HG03066 (cell line): ENCODE measurements around the gene PDE6A.

Experiments
- ATAC-seq: cut with Tn5 transposase; IDR thresholded peaks from one replicate; pipeline ENCODE4 v1.9.1; 2021; ENCODE audit warnings: low read depth; ENCODE audit not compliant: unreplicated experiment

Gene PDE6A

GRCh38 chr5:149841851-149842793 lies 102.5 kb downstream of the PDE6A start:
- ATAC-seq = no peak

DNA sequence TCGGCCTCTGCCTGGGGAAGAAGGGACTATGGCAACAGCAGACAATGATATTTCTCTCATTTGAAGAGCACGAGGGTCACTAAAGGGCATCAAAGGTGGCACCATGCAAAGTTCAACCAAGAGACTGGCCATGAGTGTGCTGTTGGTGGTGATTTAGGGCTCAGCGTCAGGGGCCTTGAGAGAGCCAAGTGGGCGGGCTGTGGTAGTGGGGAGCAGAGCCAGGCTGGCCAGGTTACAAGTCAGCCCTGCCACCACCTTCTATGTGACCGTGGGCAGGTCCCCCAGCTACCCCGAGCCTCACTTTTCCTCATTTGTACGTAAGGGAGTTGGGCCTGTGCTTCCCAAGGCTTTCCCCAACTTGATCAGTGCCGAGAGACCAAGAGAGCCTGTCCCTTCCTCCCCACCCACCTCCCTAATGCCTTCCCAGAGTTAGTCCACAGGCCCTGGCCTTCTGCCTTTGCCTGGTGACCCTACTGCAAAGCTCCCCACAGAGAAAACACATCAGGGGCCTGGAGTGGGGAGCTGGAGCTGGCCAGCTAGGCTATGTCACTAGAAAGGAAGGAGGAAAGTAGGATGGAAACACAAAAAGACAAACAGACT lies 104.3 kb downstream of the PDE6A start:
- no peak for ATAC-seq

DNA sequence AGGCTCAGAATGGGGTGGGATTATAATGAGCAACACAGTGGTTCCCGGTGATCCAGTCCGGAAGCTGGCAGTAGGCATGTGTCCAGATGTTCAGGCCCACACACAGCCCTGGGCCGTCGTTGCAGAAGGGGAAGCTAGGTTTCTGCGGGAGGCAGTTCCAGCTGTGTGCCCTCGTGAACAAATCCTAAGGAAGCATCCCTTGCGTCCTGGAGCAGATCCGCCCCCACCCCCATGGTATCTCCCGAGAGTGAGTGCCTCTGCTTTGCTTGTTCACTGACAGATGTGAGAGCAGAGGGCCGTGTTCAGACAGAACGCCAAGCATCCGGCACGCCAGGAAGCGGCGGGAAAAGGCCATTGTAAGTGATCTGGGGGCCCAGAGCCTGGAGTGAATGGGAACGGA lies 104.8 kb downstream of the PDE6A start:
- no peak for ATAC-seq

DNA sequence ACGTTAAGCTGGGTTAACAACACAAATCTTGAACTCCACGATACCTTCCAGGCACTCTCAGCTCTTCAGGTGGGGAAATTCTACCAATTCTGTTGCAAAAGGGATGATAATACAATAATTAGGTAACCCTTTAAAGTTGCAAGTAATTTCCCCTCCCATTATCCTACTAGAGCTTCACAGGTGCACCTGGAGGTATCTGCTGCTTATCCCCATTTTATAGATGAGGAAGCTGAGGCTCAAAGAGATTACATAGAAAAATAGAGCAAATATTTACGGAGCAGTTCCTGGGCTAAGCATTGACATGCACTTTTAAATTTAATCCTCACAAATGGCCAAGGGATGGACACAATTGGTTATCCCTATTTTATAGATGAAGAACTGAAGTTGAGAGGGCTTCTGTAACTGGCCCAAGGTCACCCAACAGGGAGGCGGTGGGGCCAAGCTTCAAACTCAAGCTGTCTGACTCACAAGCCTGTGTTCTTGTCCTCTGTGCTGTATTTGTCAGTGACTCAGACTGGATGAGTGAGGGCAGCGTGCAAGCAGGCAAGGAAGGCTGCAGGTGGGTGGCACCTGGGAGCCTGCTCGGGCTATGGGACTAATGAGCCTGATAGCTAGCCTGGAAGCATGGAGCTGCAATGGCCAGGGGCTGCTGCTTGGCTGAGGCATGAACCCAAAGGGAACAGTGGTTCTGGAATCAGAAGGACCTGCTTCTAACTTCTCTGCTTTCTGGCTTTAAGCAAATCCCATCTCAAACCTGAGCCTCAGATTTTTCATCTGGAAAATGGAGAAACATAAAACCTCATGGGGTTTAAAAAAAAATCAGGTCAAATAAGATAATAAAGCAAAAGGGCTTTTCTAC lies 105.5 kb downstream of the PDE6A start:
- ATAC-seq = no peak

DNA sequence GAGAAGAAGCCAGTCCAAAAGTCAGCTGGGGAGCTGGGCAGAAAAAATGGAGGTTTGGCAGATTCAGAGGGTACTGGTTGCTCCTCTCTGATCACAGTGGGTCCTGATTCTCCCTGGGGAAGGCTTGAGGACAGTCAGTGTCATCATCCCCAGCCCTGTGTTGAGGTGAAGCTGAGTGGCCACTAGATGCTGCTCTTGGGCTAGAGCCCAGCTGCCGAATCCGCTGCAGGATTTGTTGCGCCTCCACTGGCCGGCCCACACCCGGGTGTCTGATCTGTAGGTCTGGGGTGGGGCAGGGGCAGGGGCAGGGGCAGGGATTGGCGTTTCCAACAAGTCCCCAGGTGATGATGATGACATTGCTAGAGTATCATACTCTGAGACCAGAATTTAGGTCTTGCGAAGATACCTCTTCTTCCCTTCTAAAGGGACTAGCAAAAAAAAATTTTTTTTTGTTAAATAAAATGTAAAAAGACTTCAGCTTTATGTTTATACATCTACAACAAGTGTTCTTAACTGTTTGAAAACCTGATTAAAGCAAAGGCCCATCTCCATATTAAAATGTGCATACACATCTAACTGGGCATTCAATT lies 106.8 kb downstream of the PDE6A start:
- no peak for ATAC-seq

DNA sequence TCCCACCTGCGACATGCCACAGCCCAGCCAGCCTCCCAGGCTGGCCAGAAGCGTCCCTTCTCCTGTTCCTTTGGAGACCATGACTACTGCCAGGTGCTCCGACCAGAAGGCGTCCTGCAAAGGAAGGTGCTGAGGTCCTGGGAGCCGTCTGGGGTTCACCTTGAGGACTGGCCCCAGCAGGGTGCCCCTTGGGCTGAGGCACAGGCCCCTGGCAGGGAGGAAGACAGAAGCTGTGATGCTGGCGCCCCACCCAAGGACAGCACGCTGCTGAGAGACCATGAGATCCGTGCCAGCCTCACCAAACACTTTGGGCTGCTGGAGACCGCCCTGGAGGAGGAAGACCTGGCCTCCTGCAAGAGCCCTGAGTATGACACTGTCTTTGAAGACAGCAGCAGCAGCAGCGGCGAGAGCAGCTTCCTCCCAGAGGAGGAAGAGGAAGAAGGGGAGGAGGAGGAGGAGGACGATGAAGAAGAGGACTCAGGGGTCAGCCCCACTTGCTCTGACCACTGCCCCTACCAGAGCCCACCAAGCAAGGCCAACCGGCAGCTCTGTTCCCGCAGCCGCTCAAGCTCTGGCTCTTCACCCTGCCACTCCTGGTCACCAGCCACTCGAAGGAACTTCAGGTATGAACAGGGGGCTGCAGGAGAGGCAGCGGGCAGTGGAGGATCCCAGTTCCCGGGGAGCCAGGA lies 108.0 kb downstream of the PDE6A start:
- ATAC-seq = no peak

DNA sequence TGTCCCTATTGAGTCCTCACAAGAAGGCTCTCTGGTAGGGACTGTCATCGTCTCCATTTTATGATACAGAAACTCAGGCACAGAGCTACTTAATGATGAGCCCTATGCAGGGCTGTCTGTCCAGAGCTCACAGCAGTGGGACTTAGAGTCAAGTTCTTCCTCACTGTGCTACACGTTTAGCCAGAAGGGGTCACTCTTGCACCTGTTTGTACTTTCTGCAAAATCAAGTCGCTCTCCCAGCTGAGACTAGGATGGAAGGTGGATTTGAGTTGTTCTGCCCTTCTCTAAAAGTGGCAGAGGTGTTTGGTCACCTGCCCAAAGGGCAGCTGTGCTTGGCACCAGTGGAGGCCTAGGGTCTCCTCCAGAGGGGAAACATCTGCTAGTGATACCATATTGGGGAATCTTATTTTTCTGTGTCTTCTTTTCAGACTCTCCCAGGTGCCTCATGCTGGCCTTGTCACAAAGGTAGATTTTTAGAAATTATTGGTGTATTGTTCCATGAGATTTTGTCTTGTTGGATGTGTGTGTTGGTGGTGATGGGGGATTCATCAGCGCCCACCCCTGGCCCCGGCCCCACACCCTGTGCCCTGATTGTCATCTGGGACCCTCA lies 110.2 kb downstream of the PDE6A start:
- no peak for ATAC-seq

DNA sequence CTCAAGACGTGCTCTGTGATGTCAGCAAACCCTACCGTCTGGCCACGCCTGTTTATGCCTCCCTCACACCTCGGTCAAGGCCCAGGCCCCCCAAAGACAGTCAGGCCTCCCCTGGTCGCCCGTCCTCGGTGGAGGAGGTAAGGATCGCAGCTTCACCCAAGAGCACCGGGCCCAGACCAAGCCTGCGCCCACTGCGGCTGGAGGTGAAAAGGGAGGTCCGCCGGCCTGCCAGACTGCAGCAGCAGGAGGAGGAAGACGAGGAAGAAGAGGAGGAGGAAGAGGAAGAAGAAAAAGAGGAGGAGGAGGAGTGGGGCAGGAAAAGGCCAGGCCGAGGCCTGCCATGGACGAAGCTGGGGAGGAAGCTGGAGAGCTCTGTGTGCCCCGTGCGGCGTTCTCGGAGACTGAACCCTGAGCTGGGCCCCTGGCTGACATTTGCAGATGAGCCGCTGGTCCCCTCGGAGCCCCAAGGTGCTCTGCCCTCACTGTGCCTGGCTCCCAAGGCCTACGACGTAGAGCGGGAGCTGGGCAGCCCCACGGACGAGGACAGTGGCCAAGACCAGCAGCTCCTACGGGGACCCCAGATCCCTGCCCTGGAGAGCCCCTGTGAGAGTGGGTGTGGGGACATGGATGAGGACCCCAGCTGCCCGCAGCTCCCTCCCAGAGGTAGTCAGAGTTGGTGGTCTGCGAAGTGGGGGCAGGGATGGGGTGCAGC lies 111.3 kb downstream of the PDE6A start:
- ATAC-seq = no peak

DNA sequence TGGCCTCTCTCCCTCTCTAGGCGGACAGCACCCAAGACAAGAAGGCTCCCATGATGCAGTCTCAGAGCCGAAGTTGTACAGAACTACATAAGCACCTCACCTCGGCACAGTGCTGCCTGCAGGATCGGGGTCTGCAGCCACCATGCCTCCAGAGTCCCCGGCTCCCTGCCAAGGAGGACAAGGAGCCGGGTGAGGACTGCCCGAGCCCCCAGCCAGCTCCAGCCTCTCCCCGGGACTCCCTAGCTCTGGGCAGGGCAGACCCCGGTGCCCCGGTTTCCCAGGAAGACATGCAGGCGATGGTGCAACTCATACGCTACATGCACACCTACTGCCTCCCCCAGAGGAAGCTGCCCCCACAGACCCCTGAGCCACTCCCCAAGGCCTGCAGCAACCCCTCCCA lies 112.0 kb downstream of the PDE6A start:
- no peak for ATAC-seq

- peak; percentile 82 for ATAC-seq
These were observed 113.1 kb downstream of the PDE6A start for GRCh38 chr5:149831492-149831891.

DNA sequence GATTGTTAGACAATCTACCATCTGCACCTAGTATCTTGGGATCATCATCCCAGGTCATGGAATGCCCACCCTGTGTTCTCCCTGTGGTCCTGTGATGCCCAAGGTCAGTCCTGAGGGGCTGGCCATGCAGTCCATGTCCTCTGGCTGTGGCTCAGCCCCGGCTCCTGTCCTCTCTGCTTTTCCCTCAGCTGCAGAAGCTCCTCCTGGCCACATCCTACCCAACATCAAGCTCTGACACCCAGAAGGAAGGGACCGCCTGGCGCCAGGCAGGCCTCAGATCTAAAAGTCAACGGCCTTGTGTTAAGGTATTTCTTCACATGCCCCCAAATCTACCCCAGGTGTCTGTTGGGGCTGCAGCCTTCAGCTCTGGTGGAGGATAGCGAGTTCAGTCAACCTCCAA lies 114.0 kb downstream of the PDE6A start:
- ATAC-seq = no peak

DNA sequence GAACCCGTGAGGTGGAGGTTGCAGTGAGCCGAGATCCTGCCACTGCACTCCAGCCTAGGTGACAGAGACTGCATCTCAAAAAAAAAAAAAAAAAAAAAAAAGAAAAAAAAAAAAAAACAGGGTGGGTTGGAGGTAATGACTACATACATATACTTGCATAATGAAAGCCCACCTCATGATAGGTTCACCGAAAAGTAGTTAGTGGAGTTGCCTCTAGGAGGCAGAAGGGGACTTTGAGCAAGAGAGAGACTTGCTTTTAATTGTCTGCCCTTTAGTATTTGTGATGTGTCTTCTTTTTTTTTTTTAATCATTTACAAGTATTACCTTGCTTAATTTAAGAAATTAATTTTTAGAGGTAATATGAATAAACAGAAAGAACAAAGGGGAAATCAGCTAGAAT lies 114.6 kb downstream of the PDE6A start:
- ATAC-seq = no peak

GRCh38 chr5:149828161-149829011 lies 116.2 kb downstream of the PDE6A start:
- peak; percentile 69 for ATAC-seq

DNA sequence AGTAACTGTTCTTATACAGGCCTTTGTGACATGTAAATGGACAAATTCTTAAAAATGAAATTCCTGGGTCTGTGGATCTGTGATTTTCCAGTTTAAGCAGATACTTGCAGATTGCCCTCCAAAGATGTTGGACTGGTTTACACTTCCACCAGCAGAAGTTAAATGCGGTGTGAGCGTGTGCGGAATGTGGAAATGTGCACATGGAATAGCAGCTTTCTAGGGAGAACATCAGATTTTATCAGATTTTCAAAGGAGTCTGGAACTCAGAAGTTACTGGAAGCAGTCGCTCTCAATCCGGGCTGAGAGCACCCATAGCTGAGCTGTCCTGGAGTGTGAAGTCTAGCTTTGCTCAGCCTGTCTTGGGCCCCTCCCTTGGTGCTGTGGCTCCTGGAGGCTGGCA lies 117.0 kb downstream of the PDE6A start:
- ATAC-seq = no peak

DNA sequence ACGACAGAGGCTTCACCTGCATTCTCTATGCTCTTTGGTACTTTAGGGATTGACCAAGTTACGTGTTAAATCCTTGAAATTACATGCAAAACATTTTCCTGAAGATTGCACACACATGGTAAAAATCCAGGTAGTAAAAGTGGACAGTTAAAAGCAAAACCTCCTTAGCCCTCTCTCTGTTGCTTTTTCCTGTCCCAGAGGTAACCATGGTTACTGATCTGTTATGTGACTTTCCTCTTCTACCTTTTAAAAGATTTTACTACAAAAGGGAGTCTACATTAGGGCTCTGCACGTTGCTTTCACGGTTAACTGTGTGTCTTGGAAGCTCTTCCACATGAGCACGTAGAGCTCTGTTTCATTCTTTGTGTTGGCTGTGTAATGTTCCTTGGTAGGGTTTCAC lies 117.5 kb downstream of the PDE6A start:
- ATAC-seq = no peak

DNA sequence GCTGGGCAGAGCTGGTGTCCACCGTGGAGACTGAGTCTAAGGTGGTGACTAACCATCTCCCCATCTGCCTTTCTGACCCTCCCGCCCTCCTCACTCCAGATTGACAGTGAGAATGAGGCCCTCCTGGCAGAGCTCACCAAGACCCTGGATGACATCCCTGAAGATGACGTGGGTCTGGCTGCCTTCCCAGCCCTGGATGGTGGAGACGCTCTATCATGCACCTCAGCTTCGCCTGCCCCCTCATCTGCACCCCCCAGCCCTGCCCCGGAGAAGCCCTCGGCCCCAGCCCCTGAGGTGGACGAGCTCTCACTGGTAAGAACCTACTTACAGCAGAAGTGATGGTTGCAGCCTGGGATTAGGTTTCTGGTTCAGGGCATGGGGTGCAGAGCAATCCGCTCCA lies 118.0 kb downstream of the PDE6A start:
- no peak for ATAC-seq

DNA sequence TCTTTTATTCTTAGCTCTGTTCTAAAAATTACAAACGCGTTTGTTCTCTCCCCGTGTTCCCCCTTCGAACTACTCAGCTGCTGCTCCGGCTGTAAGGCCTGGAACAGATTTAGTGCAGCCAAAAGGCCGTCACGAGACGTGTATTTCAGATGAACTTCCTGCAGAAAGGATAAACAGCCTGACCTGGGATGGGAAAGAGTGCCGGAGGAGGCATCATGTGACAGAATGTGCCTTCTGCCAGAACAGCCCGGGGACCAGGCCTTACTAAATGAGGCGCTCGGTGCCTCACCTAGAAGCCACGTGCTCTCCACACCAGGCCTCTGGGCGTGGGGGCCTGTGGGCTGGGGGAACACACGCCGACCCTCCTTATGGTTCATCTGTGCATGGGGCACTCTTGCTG lies 119.7 kb downstream of the PDE6A start:
- no peak for ATAC-seq

DNA sequence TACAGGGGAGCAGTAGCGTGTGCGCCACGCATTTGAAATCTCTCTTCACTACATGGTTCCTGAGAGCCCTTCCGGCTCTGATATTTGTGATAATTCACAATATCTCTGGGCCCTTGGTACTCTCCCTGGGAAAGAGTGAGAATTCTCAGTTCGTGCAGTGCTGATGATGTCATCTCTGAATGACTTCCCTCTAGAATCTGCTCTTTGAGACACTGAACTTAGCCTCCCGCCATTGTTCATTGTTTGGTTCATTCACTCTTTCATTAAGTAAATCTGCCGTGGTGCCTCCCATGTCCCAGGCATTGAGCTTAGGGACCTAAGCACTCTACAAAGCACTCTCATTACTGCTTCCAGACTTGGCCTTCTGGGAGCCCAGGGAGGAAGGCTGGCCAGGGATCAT lies 120.5 kb downstream of the PDE6A start:
- no peak for ATAC-seq
